Measurements from ENCODE around the gene HK1. TPM values are rescaled to one million over a fixed set of nuclear protein-coding genes. Genes with fewer than 3 reads are reported as not detected.

Gene HK1
- 106 TPM for total RNA-seq

- Histone ChIP-seq H3K9me3 (no peaks in the 10 kb centered on the region), H3K36me3 (no peaks in the 10 kb centered on the region), H3K27ac (no peak within 1 kb of the TSS), H3K27me3 (no peaks in the 10 kb centered on the region), H3K4me3 (no peak within 1 kb of the TSS), H3K4me1 (no peaks in the 10 kb centered on the region)
- TF ChIP-seq POLR2AphosphoS5 (IDR thresholded peaks at IDR 0.05; ENCODE audit: insufficient read depth in 1 of 2, low read depth in 1 of 2) (no peak), POLR2A (IDR thresholded peaks at IDR 0.05) (no peak)
- TF ChIP-seq, protein P1, sequence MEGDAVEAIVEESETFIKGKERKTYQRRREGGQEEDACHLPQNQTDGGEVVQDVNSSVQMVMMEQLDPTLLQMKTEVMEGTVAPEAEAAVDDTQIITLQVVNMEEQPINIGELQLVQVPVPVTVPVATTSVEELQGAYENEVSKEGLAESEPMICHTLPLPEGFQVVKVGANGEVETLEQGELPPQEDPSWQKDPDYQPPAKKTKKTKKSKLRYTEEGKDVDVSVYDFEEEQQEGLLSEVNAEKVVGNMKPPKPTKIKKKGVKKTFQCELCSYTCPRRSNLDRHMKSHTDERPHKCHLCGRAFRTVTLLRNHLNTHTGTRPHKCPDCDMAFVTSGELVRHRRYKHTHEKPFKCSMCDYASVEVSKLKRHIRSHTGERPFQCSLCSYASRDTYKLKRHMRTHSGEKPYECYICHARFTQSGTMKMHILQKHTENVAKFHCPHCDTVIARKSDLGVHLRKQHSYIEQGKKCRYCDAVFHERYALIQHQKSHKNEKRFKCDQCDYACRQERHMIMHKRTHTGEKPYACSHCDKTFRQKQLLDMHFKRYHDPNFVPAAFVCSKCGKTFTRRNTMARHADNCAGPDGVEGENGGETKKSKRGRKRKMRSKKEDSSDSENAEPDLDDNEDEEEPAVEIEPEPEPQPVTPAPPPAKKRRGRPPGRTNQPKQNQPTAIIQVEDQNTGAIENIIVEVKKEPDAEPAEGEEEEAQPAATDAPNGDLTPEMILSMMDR (IDR thresholded peaks at IDR 0.05): no peak
- intact Hi-C loops (cut with DNase I): no loop called here
- no peak for DNase-seq (ENCODE audit: extremely low spot score in 2 of 2)
Measured at GRCh38 chr10:69278446-69278963, at the start of gene HK1. Gene HK1 (plus strand): TSS chr10:69278496.

- Histone ChIP-seq H3K4me3 (no peak overlapping the region), H3K9me3 (no peaks in the 10 kb centered on the region), H3K27me3 (no peaks in the 10 kb centered on the region), H3K36me3 (no peaks in the 10 kb centered on the region), H3K4me1 (peaks cover 6% of the 10 kb centered on the region), H3K27ac (no peak overlapping the region)
- no peak for DNase-seq (ENCODE audit: extremely low spot score in 2 of 2)
- intact Hi-C loops (cut with DNase I): no loop called here
- TF ChIP-seq POLR2A (IDR thresholded peaks at IDR 0.05): no peak
- TF ChIP-seq POLR2AphosphoS5 (IDR thresholded peaks at IDR 0.05; ENCODE audit: insufficient read depth in 1 of 2, low read depth in 1 of 2): no peak
- TF ChIP-seq, protein P1 (IDR thresholded peaks at IDR 0.05): no peak
Measured at GRCh38 chr10:69229616-69229916, 48.7 kb upstream of the HK1 start.

DNA sequence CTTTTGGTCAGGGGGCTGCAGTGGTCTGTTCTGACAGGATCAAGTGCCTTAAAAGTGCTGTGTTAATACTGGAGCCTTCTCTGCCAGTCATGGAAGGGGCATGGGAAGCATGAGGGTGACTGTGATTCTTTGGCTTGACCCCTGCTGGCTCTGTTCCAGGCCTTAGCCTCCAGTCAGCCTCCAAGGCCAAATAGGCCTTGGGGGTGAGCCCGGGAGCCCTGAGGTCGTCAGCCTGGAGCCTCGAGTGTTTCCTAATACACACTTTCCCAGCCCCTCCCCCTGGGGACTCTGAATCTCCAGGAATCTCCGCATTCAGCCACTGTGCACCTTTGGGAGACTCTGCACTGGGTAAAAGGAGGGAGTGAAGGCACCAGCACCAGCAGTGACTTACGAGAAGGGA lies 48.2 kb upstream of the HK1 start:
- no peak for DNase-seq (ENCODE audit: extremely low spot score in 2 of 2)
- Histone ChIP-seq H3K27me3 (no peaks in the 10 kb centered on the region), H3K4me1 (peaks cover 6% of the 10 kb centered on the region), H3K27ac (no peak overlapping the region), H3K36me3 (no peaks in the 10 kb centered on the region), H3K4me3 (no peak overlapping the region), H3K9me3 (no peaks in the 10 kb centered on the region)
- intact Hi-C loops (cut with DNase I): loop anchor here (10.0 kb wide), 1 partner anchor 275 kb away; no protein-coding TSS in a partner anchor
- no peak for TF ChIP-seq POLR2A (IDR thresholded peaks at IDR 0.05)
- TF ChIP-seq POLR2AphosphoS5 (IDR thresholded peaks at IDR 0.05; ENCODE audit: insufficient read depth in 1 of 2, low read depth in 1 of 2): no peak

GRCh38 chr10:69232252-69232651 lies 46.0 kb upstream of the HK1 start:
- H3K4me3 ChIP-seq: no peak overlapping the region
- H3K4me1 ChIP-seq: peaks cover 6% of the 10 kb centered on the region
- H3K36me3 ChIP-seq: no peaks in the 10 kb centered on the region
- intact Hi-C loops (cut with DNase I): loop anchor here (10.0 kb wide), 1 partner anchor 273 kb away; no protein-coding TSS in a partner anchor
- no peak overlapping the region for H3K27ac ChIP-seq
- DNase-seq (ENCODE audit: extremely low spot score in 2 of 2): no peak
- no peaks in the 10 kb centered on the region for H3K9me3 ChIP-seq
- no peaks in the 10 kb centered on the region for H3K27me3 ChIP-seq
- no peak for TF ChIP-seq POLR2AphosphoS5 (IDR thresholded peaks at IDR 0.05; ENCODE audit: insufficient read depth in 1 of 2, low read depth in 1 of 2)
- TF ChIP-seq POLR2A (IDR thresholded peaks at IDR 0.05): no peak
- TF ChIP-seq, protein P1 (IDR thresholded peaks at IDR 0.05): no peak

DNA sequence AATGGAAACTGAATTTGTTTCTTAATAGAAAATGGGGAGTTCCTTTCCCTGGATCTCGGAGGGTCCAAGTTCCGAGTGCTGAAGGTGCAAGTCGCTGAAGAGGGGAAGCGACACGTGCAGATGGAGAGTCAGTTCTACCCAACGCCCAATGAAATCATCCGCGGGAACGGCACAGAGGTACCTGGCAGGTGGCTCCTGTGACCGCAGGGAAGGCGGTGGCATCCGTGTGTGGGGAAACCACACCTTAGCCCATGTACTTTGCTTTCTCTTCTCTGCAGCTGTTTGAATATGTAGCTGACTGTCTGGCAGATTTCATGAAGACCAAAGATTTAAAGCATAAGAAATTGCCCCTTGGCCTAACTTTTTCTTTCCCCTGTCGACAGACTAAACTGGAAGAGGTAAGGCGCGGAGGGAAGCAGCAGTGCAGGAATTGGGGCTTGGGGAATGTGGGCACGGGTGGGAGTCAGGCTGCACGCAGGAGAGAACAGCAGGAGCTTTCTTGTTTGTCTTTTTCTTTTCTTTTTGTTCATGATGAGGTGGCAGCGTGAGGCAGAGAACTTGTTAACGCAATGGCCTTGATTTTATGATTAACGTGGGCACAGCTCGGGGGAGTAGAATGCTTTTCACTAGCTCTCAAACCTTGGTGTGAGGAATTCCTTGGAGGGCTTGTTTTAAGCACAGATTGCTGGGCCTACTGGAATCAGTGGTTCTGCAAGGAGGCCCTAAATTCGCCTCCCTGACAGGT lies 45.4 kb upstream of the HK1 start:
- Histone ChIP-seq H3K27me3 (no peaks in the 10 kb centered on the region), H3K36me3 (no peaks in the 10 kb centered on the region), H3K4me3 (no peak overlapping the region), H3K9me3 (no peaks in the 10 kb centered on the region), H3K27ac (no peak overlapping the region), H3K4me1 (peaks cover 6% of the 10 kb centered on the region)
- no peak for TF ChIP-seq POLR2A (IDR thresholded peaks at IDR 0.05)
- TF ChIP-seq POLR2AphosphoS5 (IDR thresholded peaks at IDR 0.05; ENCODE audit: insufficient read depth in 1 of 2, low read depth in 1 of 2): no peak
- TF ChIP-seq, protein P1 (IDR thresholded peaks at IDR 0.05): no peak
- no peak for DNase-seq (ENCODE audit: extremely low spot score in 2 of 2)
- intact Hi-C loops (cut with DNase I): loop anchor here (10.0 kb wide), 1 partner anchor 272 kb away; no protein-coding TSS in a partner anchor
